Adrenal gland (tissue), 12 donors: Measurements from ENCODE around the gene KCNMB1. TPM values are rescaled to one million over a fixed set of nuclear protein-coding genes. Genes with fewer than 3 reads are reported as not detected.

Source experiments
- DNase-seq, 7 donors: peaks; one replicate each; pipeline ENCODE4 v3.0.0-alpha.2; 2019 to 2020
- H3K27ac ChIP-seq, 5 donors: fragments of 200-600 bp; sonication (generic) in 4 of 5; 1 replicate in 3 of 5; 2 replicates in 2 of 5; pipeline versions ENCODE4 v1.5.1 to v1.8.0; 2016 to 2020; ENCODE audit warnings: mild to moderate bottlenecking in 1 of 5
- H3K27me3 ChIP-seq: fragments of 200-600 bp; 2 replicates; pipeline ENCODE4 v1.8.0; 2021
- H3K36me3 ChIP-seq, 2 donors: fragments of 200-600 bp; replicated peaks in 1 of 2; 1 replicate in 1 of 2; 2 replicates in 1 of 2; pipeline versions ENCODE4 v1.5.1 to v1.8.0; 2018 to 2022
- H3K4me1 ChIP-seq, 2 donors: fragments of 200-600 bp; replicated peaks in 1 of 2; 1 replicate in 1 of 2; 2 replicates in 1 of 2; pipeline versions ENCODE4 v1.5.1 to v1.8.0; 2018 to 2021
- H3K4me3 ChIP-seq, 4 donors: fragments of 200-600 bp; sonication (generic) in 3 of 4; one replicate each; pipeline ENCODE4 v1.5.1; 2016 to 2018
- H3K9me3 ChIP-seq, 3 donors: fragments of 200-600 bp; sonication (generic) in 1 of 3; replicated peaks in 1 of 3; 1 replicate in 2 of 3; 2 replicates in 1 of 3; pipeline versions ENCODE4 v1.5.1 to v1.8.0; 2016 to 2021
- POLR2A ChIP-seq, 2 donors: fragments of 450-650 bp; IDR thresholded peaks; one replicate each; pipeline ENCODE4 v1.6.1; 2017; ENCODE audit warnings: antibody characterized with exemption in 2 of 2, mild to moderate bottlenecking in 2 of 2, moderate library complexity in 1 of 2
- whole genome bisulfite sequencing, 4 donors: extraction: QIAGEN DNeasy Blood & Tissue Kit in 2 of 4; methylation state at CpG; one replicate each; pipeline versions ENCODE4 v1.1.5 to v1.1.7; 2013 to 2017; 5-methylcytosine and 5-hydroxymethylcytosine counted together
- intact Hi-C, 2 donors: fragments of 100-400 bp; cut with DNase I; formaldehyde crosslinking; loops; one replicate each; pipeline versions ENCODE4 v1.14.1 to v1.15.0; 2022 to 2023
- polyA plus RNA-seq, 3 donors: library from polyadenylated mRNA; stranded (reverse); fragments of 200-250 nt in 2 of 3; fragments of 350-450 nt in 1 of 3; fragmentation: Illumina TruSeq in 1 of 3; extraction: RNeasy Lipid Tissue Mini Kit (QIAGEN cat#74804) in 1 of 3; gene quantifications; one replicate each; pipeline ENCODE4 v1.2.3, GENCODE V29; 2013 to 2014
- total RNA-seq, 9 donors: library from RNA; depleted of rRNA in 4 of 9; stranded (reverse); fragments of >200 nt in 4 of 9; fragments of 120-200 nt in 1 of 9; fragmentation: NEBNext Ultra II Directional in 1 of 9; extraction: Animal tissue kit (Norgen Biotek cat#: 25700) in 1 of 9; gene quantifications; one replicate each; pipeline versions ENCODE4 v1.1.0 to v1.2.4, GENCODE V29; 2013 to 2023
- TF ChIP-seq, protein P1 (sequence below), 6 experiments: fragments of 450-650 bp in 4 of 6; fragments of 200-600 bp in 2 of 6; sonication (generic) in 1 of 6; IDR thresholded peaks; 1 replicate in 5 of 6; 2 replicates in 1 of 6; pipeline versions ENCODE4 v1.5.1 to v1.8.0; 2016 to 2021; ENCODE audit warnings: antibody characterized with exemption in 6 of 6, mild to moderate bottlenecking in 2 of 6, moderate library complexity in 1 of 6
- donor health status: healthy with polysubstance abuse.
- donor health status: Bipolar disorder and iron deficiency.
- donor health status: DM: yes; HTN: yes; CAD: no.
- donor health status: DM: no; HTN: no; CAD: no.
- donor health status: DM: no; HTN: no; CAD: no.
- donor health status: DM: yes; HTN: yes; CAD: no.

The KCNMB1 gene
- total and polyA plus RNA-seq, 12 donors = 0.11 to 3.2 (median 0.89) TPM

DNA sequence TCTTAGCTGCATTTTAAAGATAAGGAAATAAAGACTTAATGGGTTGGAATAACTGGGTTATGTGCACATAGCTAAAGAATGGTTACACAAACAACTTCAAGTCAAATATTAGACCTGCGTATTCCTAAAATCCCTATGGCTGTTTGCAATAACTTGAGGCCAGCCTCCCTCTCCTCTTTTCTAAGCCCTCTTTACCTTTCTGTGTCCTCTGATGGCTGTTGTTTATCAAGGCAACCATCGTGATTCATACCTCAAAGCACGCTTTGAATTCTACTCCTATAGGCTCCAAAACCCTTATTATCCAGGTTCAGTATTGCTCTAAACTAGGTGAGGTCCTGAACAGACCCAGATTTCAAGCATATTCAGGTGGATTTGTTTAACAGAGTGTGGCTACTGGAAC is 46.0 kb downstream of the KCNMB1 start:
- WGBS, 4 donors = 74 to 91% (median 89%) methylated on average over 3 of the region's 3 CpGs

DNA sequence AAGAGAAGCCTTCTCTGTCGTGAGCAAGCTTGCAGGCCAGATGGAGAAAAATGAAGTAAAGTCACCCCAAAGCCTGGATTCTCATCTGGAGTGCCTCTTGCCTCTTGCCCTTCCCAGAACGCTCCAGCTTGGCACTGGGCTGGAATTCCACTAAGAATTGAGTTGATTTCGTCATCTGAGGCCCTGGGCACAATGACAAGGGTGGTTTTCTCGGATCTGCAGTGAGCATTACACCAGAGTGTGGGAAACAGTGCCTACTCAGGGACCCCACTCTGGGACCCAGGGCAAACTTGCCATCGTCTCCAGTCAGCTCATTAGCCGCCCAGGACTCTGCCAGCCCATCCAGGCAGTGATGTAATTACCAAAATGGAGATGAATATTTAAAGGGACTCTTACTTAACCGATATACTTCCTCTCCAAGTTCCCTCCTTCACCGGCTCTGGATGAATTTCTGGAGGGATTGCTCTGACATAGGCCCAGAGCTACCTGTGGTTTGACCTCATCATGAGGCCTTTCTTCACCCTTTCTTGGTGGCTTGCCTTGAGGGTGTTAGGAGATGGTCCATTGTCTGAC is 46.9 kb downstream of the KCNMB1 start:
- intact Hi-C loops = no loop called here
- no peaks in the 10 kb centered on the region for H3K9me3 ChIP-seq
- no peaks in the 10 kb centered on the region for H3K27me3 ChIP-seq
- DNase-seq = no peak
- H3K27ac ChIP-seq = no peak overlapping the region
- no peak for TF ChIP-seq POLR2A (IDR thresholded peaks at IDR 0.05)
- TF ChIP-seq, protein P1, sequence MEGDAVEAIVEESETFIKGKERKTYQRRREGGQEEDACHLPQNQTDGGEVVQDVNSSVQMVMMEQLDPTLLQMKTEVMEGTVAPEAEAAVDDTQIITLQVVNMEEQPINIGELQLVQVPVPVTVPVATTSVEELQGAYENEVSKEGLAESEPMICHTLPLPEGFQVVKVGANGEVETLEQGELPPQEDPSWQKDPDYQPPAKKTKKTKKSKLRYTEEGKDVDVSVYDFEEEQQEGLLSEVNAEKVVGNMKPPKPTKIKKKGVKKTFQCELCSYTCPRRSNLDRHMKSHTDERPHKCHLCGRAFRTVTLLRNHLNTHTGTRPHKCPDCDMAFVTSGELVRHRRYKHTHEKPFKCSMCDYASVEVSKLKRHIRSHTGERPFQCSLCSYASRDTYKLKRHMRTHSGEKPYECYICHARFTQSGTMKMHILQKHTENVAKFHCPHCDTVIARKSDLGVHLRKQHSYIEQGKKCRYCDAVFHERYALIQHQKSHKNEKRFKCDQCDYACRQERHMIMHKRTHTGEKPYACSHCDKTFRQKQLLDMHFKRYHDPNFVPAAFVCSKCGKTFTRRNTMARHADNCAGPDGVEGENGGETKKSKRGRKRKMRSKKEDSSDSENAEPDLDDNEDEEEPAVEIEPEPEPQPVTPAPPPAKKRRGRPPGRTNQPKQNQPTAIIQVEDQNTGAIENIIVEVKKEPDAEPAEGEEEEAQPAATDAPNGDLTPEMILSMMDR (IDR thresholded peaks at IDR 0.05) = no peak
- WGBS, 4 donors = 73 to 83% (median 76%) methylated on average over 8 of the region's 8 CpGs
- no peaks in the 10 kb centered on the region for H3K36me3 ChIP-seq
- no peaks in the 10 kb centered on the region for H3K4me1 ChIP-seq
- H3K4me3 ChIP-seq = no peak overlapping the region

More for the DNA sequence above, 46.0 kb downstream of the KCNMB1 start:
- intact Hi-C loops = no loop called here
- H3K4me3 ChIP-seq = no peak overlapping the region
- TF ChIP-seq, protein P1 (IDR thresholded peaks at IDR 0.05) = no peak
- no peak for TF ChIP-seq POLR2A (IDR thresholded peaks at IDR 0.05)
- H3K4me1 ChIP-seq = no peaks in the 10 kb centered on the region
- no peak overlapping the region for H3K27ac ChIP-seq
- H3K36me3 ChIP-seq = no peaks in the 10 kb centered on the region
- no peaks in the 10 kb centered on the region for H3K27me3 ChIP-seq
- no peak for DNase-seq
- H3K9me3 ChIP-seq = no peaks in the 10 kb centered on the region

DNA sequence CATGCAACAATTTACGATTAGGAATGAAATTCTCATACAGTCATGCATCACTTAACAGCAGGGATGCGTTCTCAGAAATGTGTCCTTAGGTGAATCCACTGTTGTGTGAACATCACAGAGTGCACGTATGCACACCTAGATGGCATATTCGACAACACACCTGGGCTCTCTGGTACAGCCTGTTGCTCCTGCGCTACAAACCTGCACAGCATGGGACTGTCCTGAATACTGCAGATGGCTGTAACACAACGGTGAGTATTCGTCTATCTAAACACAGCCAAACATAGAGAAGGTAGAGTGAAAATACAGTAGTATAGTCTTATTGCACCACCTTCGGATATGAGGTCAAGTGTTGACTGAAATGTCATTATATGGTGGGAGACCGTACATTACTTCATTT is 47.6 kb downstream of the KCNMB1 start:
- Histone ChIP-seq H3K27ac (no peak overlapping the region), H3K4me1 (no peaks in the 10 kb centered on the region), H3K27me3 (no peaks in the 10 kb centered on the region), H3K9me3 (no peaks in the 10 kb centered on the region), H3K4me3 (no peak overlapping the region), H3K36me3 (no peaks in the 10 kb centered on the region)
- TF ChIP-seq POLR2A (IDR thresholded peaks at IDR 0.05) = no peak
- TF ChIP-seq, protein P1 (IDR thresholded peaks at IDR 0.05) = no peak
- no peak for DNase-seq
- 88 to 94% (median 91%) methylated on average over 9 of the region's 9 CpGs for WGBS, 4 donors
- intact Hi-C loops = no loop called here

GRCh38 chr5:170339780-170340167 is 49.4 kb downstream of the KCNMB1 start:
- H3K9me3 ChIP-seq = no peaks in the 10 kb centered on the region
- no peaks in the 10 kb centered on the region for H3K27me3 ChIP-seq
- WGBS, 4 donors = 88 to 100% (median 91%) methylated on average over 1 of the region's 1 CpG
- H3K4me3 ChIP-seq = no peak overlapping the region
- no peaks in the 10 kb centered on the region for H3K36me3 ChIP-seq
- H3K27ac ChIP-seq = no peak overlapping the region
- no peak for DNase-seq
- no peaks in the 10 kb centered on the region for H3K4me1 ChIP-seq
- intact Hi-C loops = no loop called here
- no peak for TF ChIP-seq POLR2A (IDR thresholded peaks at IDR 0.05)
- TF ChIP-seq, protein P1 (IDR thresholded peaks at IDR 0.05) = no peak
